B cell (primary cell): ENCODE measurements around the gene CACNA1H. TPM values are rescaled to one million over a fixed set of nuclear protein-coding genes. Genes with fewer than 3 reads are reported as not detected.

Source experiments
- ATAC-seq: fragments of 200-7000 bp; cut with Tn5 transposase; one replicate; pipeline ENCODE4 v1.10.0; 2021; ENCODE audit warnings: low read depth, mild to moderate bottlenecking, moderate number of reproducible peaks, moderate library complexity
- CTCF ChIA-PET: fragments of 350-600 bp; sonication (Branson Sonifier 250); formaldehyde crosslinking; loops from one replicate; lab custom pipeline; 2021; ENCODE audit warnings: antibody characterized with exemption, inconsistent platforms; lab: Charles Lee
- POLR2A ChIA-PET: fragments of 350-600 bp; sonication (Branson Sonifier 250); formaldehyde crosslinking; loops from one replicate; lab custom pipeline; 2021; ENCODE audit warnings: antibody characterized with exemption; lab: Charles Lee
- DNase-seq: peaks from one replicate; pipeline ENCODE4 v3.0.0; 2013
- H2AFZ ChIP-seq: 2 replicates; pipeline ENCODE4 v1.6.1; 2012; ENCODE audit warnings: mild to moderate bottlenecking, low read depth, low read length; ENCODE audit not compliant: insufficient read depth, poor library complexity, severe bottlenecking
- H3K27ac ChIP-seq, 2 donors: 1 replicate in 1 of 2; 2 replicates in 1 of 2; pipeline ENCODE4 v1.5.1; 2012 to 2013; ENCODE audit warnings: low read length in 2 of 2, mild to moderate bottlenecking in 2 of 2, moderate library complexity in 1 of 2
- H3K27me3 ChIP-seq, 4 experiments: fragments of 200-600 bp in 1 of 4; sonication (generic) in 1 of 4; replicated peaks in 1 of 4; 1 replicate in 2 of 4; 2 replicates in 2 of 4; pipeline versions ENCODE4 v1.6.1 to v1.7.0; 2013 to 2016; ENCODE audit warnings: low read length in 3 of 4, mild to moderate bottlenecking in 2 of 4, mixed read lengths in 1 of 4, moderate library complexity in 1 of 4; ENCODE audit not compliant: insufficient read depth in 4 of 4, control insufficient read depth in 3 of 4; ENCODE audit errors: control extremely low read depth in 1 of 4
- H3K36me3 ChIP-seq, 2 experiments: replicated peaks in 1 of 2; 1 replicate in 1 of 2; 2 replicates in 1 of 2; pipeline versions ENCODE4 v1.6.1 to v1.7.1; 2013; ENCODE audit warnings: low read length in 1 of 2; ENCODE audit not compliant: insufficient read depth in 2 of 2, control insufficient read depth in 1 of 2; ENCODE audit errors: control extremely low read depth in 1 of 2, extremely low read depth in 1 of 2
- H3K4me1 ChIP-seq, 2 donors: fragments of 200-600 bp in 1 of 2; sonication (generic) in 1 of 2; 1 replicate in 1 of 2; 2 replicates in 1 of 2; pipeline versions ENCODE4 v1.5.1 to v1.6.1; 2013 to 2017; ENCODE audit warnings: low read length in 2 of 2; ENCODE audit not compliant: control insufficient read depth in 2 of 2, insufficient read depth in 2 of 2
- H3K4me2 ChIP-seq: replicated peaks from 2 replicates; pipeline ENCODE3; 2012; ENCODE audit warnings: mild to moderate bottlenecking, low read depth, low read length; ENCODE audit not compliant: poor library complexity, severe bottlenecking
- H3K4me3 ChIP-seq, 5 experiments: fragments of 200-600 bp in 1 of 5; sonication (generic) in 1 of 5; 1 replicate in 3 of 5; 2 replicates in 2 of 5; pipeline versions ENCODE4 v1.5.1 to v1.7.0; 2011 to 2016; ENCODE audit warnings: low read length in 4 of 5, mild to moderate bottlenecking in 4 of 5, low read depth in 2 of 5, control low read depth in 1 of 5, moderate library complexity in 1 of 5; ENCODE audit not compliant: insufficient read depth in 1 of 5; ENCODE audit errors: control extremely low read depth in 1 of 5, extremely low read depth in 1 of 5
- H3K79me2 ChIP-seq: fragments of 200-600 bp; sonication (generic); one replicate; pipeline ENCODE4 v1.6.0; 2016; ENCODE audit warnings: low read length; ENCODE audit not compliant: control insufficient read depth, insufficient read depth
- H3K9ac ChIP-seq: fragments of 200-600 bp; sonication (generic); 2 replicates; pipeline ENCODE4 v1.6.1; 2017; ENCODE audit warnings: mild to moderate bottlenecking, low read length, moderate library complexity
- H3K9me3 ChIP-seq, 3 donors: one replicate each; pipeline versions ENCODE4 v1.6.1 to v1.7.1; 2013; ENCODE audit warnings: low read length in 2 of 3; ENCODE audit not compliant: control insufficient read depth in 2 of 3, insufficient read depth in 1 of 3; ENCODE audit errors: control extremely low read depth in 1 of 3
- H4K20me1 ChIP-seq: 2 replicates; pipeline ENCODE4 v1.6.0; 2012; ENCODE audit warnings: mild to moderate bottlenecking, low read length; ENCODE audit not compliant: insufficient read depth, control insufficient read depth, poor library complexity, severe bottlenecking
- H3K27ac Mint-ChIP-seq: one replicate; pipeline ENCODE4 v1.8.0; 2021; ENCODE audit warnings: mixed read lengths
- H3K27me3 Mint-ChIP-seq: one replicate; pipeline ENCODE4 v1.8.0; 2021; ENCODE audit warnings: mixed read lengths
- H3K4me1 Mint-ChIP-seq: one replicate; pipeline ENCODE4 v1.8.0; 2021; ENCODE audit warnings: mixed read lengths
- H3K4me3 Mint-ChIP-seq: one replicate; pipeline ENCODE4 v1.8.0; 2021; ENCODE audit warnings: mixed read lengths
- H3K9me3 Mint-ChIP-seq: one replicate; pipeline ENCODE4 v1.8.0; 2022; ENCODE audit warnings: mixed read lengths; ENCODE audit not compliant: insufficient read depth
- CTCF ChIP-seq: fragments of 200-600 bp; IDR thresholded peaks from one replicate; pipeline ENCODE4 v1.8.0; 2022; ENCODE audit warnings: antibody characterized with exemption, mild to moderate bottlenecking
- EZH2 ChIP-seq: IDR thresholded peaks from 2 replicates; pipeline ENCODE4 v1.6.1; 2012; ENCODE audit warnings: borderline replicate concordance, low read depth, mild to moderate bottlenecking, moderate library complexity, low read length; ENCODE audit not compliant: insufficient read depth, poor library complexity, severe bottlenecking
- WGBS: methylation state at CpG from one replicate; pipeline ENCODE4 v1.1.5; 2013; ENCODE audit warnings: missing lambda C conversion rate; ENCODE audit not compliant: insufficient coverage; 5-methylcytosine and 5-hydroxymethylcytosine counted together
- intact Hi-C: fragments of 100-400 bp; cut with micrococcal nuclease; formaldehyde crosslinking; loops from one replicate; pipeline ENCODE4 v1.10.0; 2022
- polyA plus RNA-seq: library from polyadenylated mRNA; depleted of rRNA; stranded (reverse); fragments of >200 nt; gene quantifications from 2 replicates; pipeline ENCODE4 v1.2.3, GENCODE V29; 2012
- total RNA-seq, 2 donors: library from RNA; stranded (reverse); fragments of 120-200 nt in 1 of 2; gene quantifications; 1 replicate in 1 of 2; 2 replicates in 1 of 2; pipeline versions ENCODE4 v1.2.3 to v1.2.4, GENCODE V29; 2013 to 2022

CACNA1H gene
- total and polyA plus RNA-seq, 2 donors (not counting 1 experiment from before 2014, with no cell fraction given): 0.05 to 0.10 TPM

GRCh38 chr16:1143761-1144450 is 9.0 kb upstream of the CACNA1H start:
- intact Hi-C loops: no loop called here
- ATAC-seq: no peak
- CTCF ChIA-PET: no interaction called here

More at GRCh38 chr16:1143761-1144450, 9.0 kb upstream of the CACNA1H start:
- 81% methylated on average over 23 of the region's 23 CpGs for WGBS
- Histone ChIP-seq H3K27ac (no peak overlapping the region), H3K9ac (no peak overlapping the region), H3K9me3 (peaks cover 0 to 25% (median 4%) of the 10 kb centered on the region in 3 donors), H3K27me3 (peaks cover 0 to 3% (median 0%) of the 10 kb centered on the region in 4 experiments), H3K4me1 (no peaks in the 10 kb centered on the region), H3K4me3 (no peak overlapping the region), H3K36me3 (no peaks in the 10 kb centered on the region), H3K79me2 (no peaks in the 10 kb centered on the region), H4K20me1 (no peaks in the 10 kb centered on the region), H2AFZ (no peak overlapping the region), H3K4me2 (no peak overlapping the region)
- POLR2A ChIA-PET: no interaction called here
- DNase-seq: no peak
- H3K4me1 Mint-ChIP-seq: no peaks in the 10 kb centered on the region
- peaks cover 14% of the 10 kb centered on the region for H3K27me3 Mint-ChIP-seq
- TF ChIP-seq EZH2: no peak
- no peak for TF ChIP-seq CTCF
- H3K9me3 Mint-ChIP-seq: peaks cover 3% of the 10 kb centered on the region
- no peak overlapping the region for H3K27ac Mint-ChIP-seq
- H3K4me3 Mint-ChIP-seq: no peak overlapping the region
